HepG2 (cell line): ENCODE data around the gene ALPL. TPM values are rescaled to one million over a fixed set of nuclear protein-coding genes. Genes with fewer than 3 reads are reported as not detected.
A peak's percentile ranks its signal among the peaks of the same experiment; 100 is the strongest.

Experiments used
- ATAC-seq: fragments of 200-7000 bp; cut with Tn5 transposase; 3 replicates; pipeline ENCODE4 v1.9.1; 2020; ENCODE audit warnings: mild to moderate bottlenecking, moderate library complexity
- BruUV-seq: library from RNA; stranded (reverse); fragments of 400-500 nt; replicated peaks from 2 replicates; lab custom pipeline; 2021; lab: Mats Ljungman, UMichigan
- CTCF ChIA-PET: fragments of 300-600 bp; formaldehyde crosslinking; extraction: SDS; loops from one replicate; lab custom pipeline; 2021; ENCODE audit warnings: low total read pairs, inconsistent platforms, low intra/inter-chr PET ratio; lab: Yijun Ruan, JAX
- POLR2A ChIA-PET: fragments of 350-600 bp; sonication (Branson Sonifier 250); formaldehyde crosslinking; loops from one replicate; lab custom pipeline; 2020; ENCODE audit warnings: antibody characterized with exemption, inconsistent platforms; lab: Yijun Ruan, JAX
- DNase-seq: peaks from one replicate; pipeline ENCODE4 v3.0.0-alpha.2; 2015; ENCODE audit warnings: low spot score
- FAIRE-seq: peaks from 3 replicates; lab custom pipeline; 2011; peaks lifted over from hg19 to GRCh38; lab: Jason Lieb, UNC
- H2AFZ ChIP-seq: one replicate; pipeline ENCODE4 v1.6.1; 2011; ENCODE audit warnings: low read length, inconsistent platforms
- H3K27ac ChIP-seq: fragments of 300-600 bp; 3 replicates; pipeline ENCODE4 v1.8.0; 2011; ENCODE audit warnings: mixed run types, mild to moderate bottlenecking, mixed read lengths, low read length, inconsistent platforms; ENCODE audit not compliant: insufficient read depth; ENCODE audit errors: extremely low read length
- H3K27me3 ChIP-seq, 2 experiments: fragments of 200-600 bp in 1 of 2; 2 replicates in 1 of 2; 3 replicates in 1 of 2; pipeline versions ENCODE4 v1.6.0 to v1.8.0; 2011; ENCODE audit warnings: low read length in 2 of 2, mild to moderate bottlenecking in 2 of 2, moderate library complexity in 2 of 2, inconsistent platforms in 1 of 2; ENCODE audit not compliant: insufficient read depth in 2 of 2, control insufficient read depth in 1 of 2
- H3K36me3 ChIP-seq, 2 experiments: fragments of 200-600 bp in 1 of 2; replicated peaks in 1 of 2; 2 replicates in 1 of 2; 3 replicates in 1 of 2; pipeline versions ENCODE4 v1.5.1 to v1.8.0; 2011; ENCODE audit warnings: low read length in 2 of 2, inconsistent platforms in 1 of 2; ENCODE audit not compliant: insufficient read depth in 2 of 2, control insufficient read depth in 1 of 2
- H3K4me1 ChIP-seq: 2 replicates; pipeline ENCODE4 v1.5.1; 2012; ENCODE audit warnings: low read length, inconsistent platforms; ENCODE audit not compliant: insufficient read depth
- H3K4me2 ChIP-seq: 2 replicates; pipeline ENCODE4 v1.6.0; 2011; ENCODE audit warnings: low read depth, low read length, inconsistent platforms
- H3K4me3 ChIP-seq, 3 experiments: fragments of 200-600 bp in 1 of 3; sonication (generic), shearing (Covaris generic) in 1 of 3; replicated peaks in 1 of 3; 2 replicates each; pipeline ENCODE4 v1.5.1; 2011 to 2016; ENCODE audit warnings: low read length in 3 of 3, inconsistent platforms in 2 of 3, low read depth in 2 of 3, mild to moderate bottlenecking in 2 of 3, control low read depth in 1 of 3, mixed read lengths in 1 of 3; ENCODE audit not compliant: insufficient read depth in 1 of 3
- H3K79me2 ChIP-seq: one replicate; pipeline ENCODE4 v1.6.1; 2011; ENCODE audit warnings: low read length, inconsistent platforms; ENCODE audit not compliant: insufficient read depth
- H3K9ac ChIP-seq: 2 replicates; pipeline ENCODE4 v1.6.0; 2011; ENCODE audit warnings: mild to moderate bottlenecking, low read depth, low read length, inconsistent platforms; ENCODE audit not compliant: insufficient read depth
- H3K9me3 ChIP-seq: 2 replicates; pipeline ENCODE4 v1.5.1; 2012; ENCODE audit warnings: mild to moderate bottlenecking, low read length
- H4K20me1 ChIP-seq: 2 replicates; pipeline ENCODE4 v1.6.0; 2011; ENCODE audit warnings: inconsistent platforms, mild to moderate bottlenecking, low read length, moderate library complexity; ENCODE audit not compliant: insufficient read depth
- AGO1 ChIP-seq: fragments of 200-400 bp; formaldehyde crosslinking; IDR thresholded peaks from 2 replicates; pipeline ENCODE4 v1.6.1; 2017; ENCODE audit warnings: mild to moderate bottlenecking, low read depth, low read length, moderate library complexity; ENCODE audit not compliant: poor library complexity, severe bottlenecking
- DMAP1 ChIP-seq: IDR thresholded peaks from 2 replicates; pipeline ENCODE4 v1.6.1; 2016
- HES4 ChIP-seq: sonication (generic); formaldehyde crosslinking; IDR thresholded peaks from 2 replicates; pipeline ENCODE4 v1.9.0; 2021; ENCODE audit warnings: mild to moderate bottlenecking, missing genetic modification reagents, borderline replicate concordance
- HHEX ChIP-seq: IDR thresholded peaks from 2 replicates; pipeline ENCODE4 v1.6.1; 2016; ENCODE audit warnings: control low read depth
- PHF8 ChIP-seq: sonication (generic); formaldehyde crosslinking; IDR thresholded peaks from 2 replicates; pipeline ENCODE4 v1.5.0; 2020; ENCODE audit warnings: missing genetic modification reagents
- RBM22 ChIP-seq: fragments of 200-400 bp; formaldehyde crosslinking; optimal IDR thresholded peaks from 2 replicates; pipeline ENCODE3; 2017; ENCODE audit warnings: mild to moderate bottlenecking, low read length, moderate library complexity
- REXO4 ChIP-seq: sonication (generic); formaldehyde crosslinking; IDR thresholded peaks from 2 replicates; pipeline ENCODE4 v1.8.0; 2022; ENCODE audit warnings: missing genetic modification reagents, mild to moderate bottlenecking, borderline replicate concordance
- ZBTB25 ChIP-seq: IDR thresholded peaks from 2 replicates; pipeline ENCODE4 v1.6.1; 2018; ENCODE audit warnings: missing genetic modification reagents
- ZNF451 ChIP-seq: sonication (generic); formaldehyde crosslinking; IDR thresholded peaks from 2 replicates; pipeline ENCODE4 v1.5.0; 2020; ENCODE audit warnings: mild to moderate bottlenecking, missing genetic modification reagents
- WGBS: methylation state at CpG from one replicate; pipeline ENCODE4 v1.1.6; 2017; ENCODE audit warnings: low lambda C conversion rate; 5-methylcytosine and 5-hydroxymethylcytosine counted together
- in situ Hi-C: cut with HindIII; loops from 2 replicates; pipeline ENCODE4 v1.10.0; 2017; ENCODE audit warnings: low pct_unique_long_range_greater_than_20kb; ENCODE audit not compliant: extremely low pct_ligation_motif_present
- intact Hi-C: fragments of 100-400 bp; cut with micrococcal nuclease; formaldehyde crosslinking; loops from one replicate; pipeline ENCODE4 v1.10.0; 2022; ENCODE audit not compliant: unreplicated experiment
- polyA plus RNA-seq, 8 experiments: library from polyadenylated mRNA; depleted of rRNA in 3 of 8; stranded (reverse) in 7 of 8; unstranded in 1 of 8; fragments of >200 nt; fragmentation: Illumina TruSeq in 4 of 8; extraction: Trizol in 4 of 8; gene quantifications; 2 replicates each; pipeline versions ENCODE4 v1.2.1 to v1.2.3, GENCODE V29; 2011 to 2016; ENCODE audit warnings: low read depth in 4 of 8, missing spikeins in 1 of 8, mixed read lengths in 1 of 8; ENCODE audit not compliant: insufficient read depth in 1 of 8
- total RNA-seq, 5 experiments: library from RNA; depleted of rRNA; stranded (reverse); fragments of >200 nt; fragmentation: Illumina TruSeq; extraction: Trizol; gene quantifications; 2 replicates each; pipeline ENCODE4 v1.2.3, GENCODE V29; 2016; ENCODE audit warnings: low read depth in 1 of 5

ALPL gene
- total and polyA plus RNA-seq, 2 of the 13 experiments (the other 11 are each of a cell fraction or from before 2014, with no cell fraction given): 0.12 TPM; not detected in 1

DNA sequence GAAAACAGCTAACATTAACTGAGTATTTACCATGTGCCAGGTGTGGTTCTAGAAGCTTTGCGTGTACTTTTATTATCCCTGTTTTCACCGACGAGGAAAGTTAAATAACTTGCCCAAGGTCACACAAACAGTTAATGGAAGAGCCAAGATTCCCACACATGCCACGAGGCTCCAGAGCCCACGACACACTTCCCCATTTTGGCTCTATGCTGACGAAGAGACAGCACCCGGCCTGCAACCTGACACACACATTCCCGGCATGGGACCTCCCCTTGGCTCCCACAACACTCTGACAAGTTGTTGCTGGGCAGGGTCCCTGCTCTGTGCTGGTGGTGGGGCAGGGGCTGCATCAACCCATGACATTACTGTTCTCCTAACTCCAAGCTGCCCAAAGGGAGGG is 107.1 kb downstream of the ALPL start:
- Histone ChIP-seq H4K20me1 (no peaks in the 10 kb centered on the region), H3K79me2 (peaks cover 6% of the 10 kb centered on the region), H3K27me3 (no peaks in the 10 kb centered on the region), H2AFZ (no peak overlapping the region), H3K4me1 (peaks cover 7% of the 10 kb centered on the region), H3K9ac (no peak overlapping the region), H3K36me3 (peaks cover 18 to 46% of the 10 kb centered on the region in 2 experiments), H3K27ac (no peak overlapping the region), H3K4me2 (no peak overlapping the region), H3K4me3 (no peak overlapping the region), H3K9me3 (no peaks in the 10 kb centered on the region)
- ChIA-PET POLR2A (no interaction called here), CTCF (no interaction called here)
- intact Hi-C loops: no loop called here
- ATAC-seq (no peak), DNase-seq (no peak), FAIRE-seq (no peak)
- BruUV-seq: no TSS peak
- in situ Hi-C loops: no loop called here
- 89% methylated on average over 8 of the region's 8 CpGs for WGBS
- TF ChIP-seq RBM22: peak; percentile 17
- TF ChIP-seq PHF8 (CRISPR knock-in tag): no peak
- no peak for TF ChIP-seq HHEX (CRISPR knock-in tag)
- TF ChIP-seq, all 625 proteins: peak for 1

- FAIRE-seq (no peak), DNase-seq (no peak), ATAC-seq (no peak)
- WGBS: 100% methylated on average over 7 of the region's 16 CpGs
- TF ChIP-seq DMAP1 (CRISPR knock-in tag): no peak
- TF ChIP-seq ZBTB25 (CRISPR knock-in tag): no peak
- no peak for TF ChIP-seq ZNF451 (CRISPR knock-in tag)
- no peak for TF ChIP-seq REXO4 (CRISPR knock-in tag)
- TF ChIP-seq HES4 (CRISPR knock-in tag): no peak
- no peak for TF ChIP-seq AGO1
- Histone ChIP-seq H3K9me3 (no peaks in the 10 kb centered on the region), H3K79me2 (peaks cover 11% of the 10 kb centered on the region), H3K36me3 (peaks cover 15 to 38% of the 10 kb centered on the region in 2 experiments), H2AFZ (no peak overlapping the region), H3K27me3 (no peaks in the 10 kb centered on the region), H3K4me3 (no peak overlapping the region), H3K27ac (no peak overlapping the region), H3K9ac (no peak overlapping the region), H3K4me1 (peaks cover 7% of the 10 kb centered on the region), H4K20me1 (no peaks in the 10 kb centered on the region), H3K4me2 (no peak overlapping the region)
- BruUV-seq: no TSS peak
- ChIA-PET POLR2A (no interaction called here), CTCF (no interaction called here)
- intact Hi-C loops: no loop called here
- in situ Hi-C loops: no loop called here
These were observed 108.0 kb downstream of the ALPL start for GRCh38 chr1:21617126-21617738.
